SK-N-SH (cell line): ENCODE measurements around the gene TNFAIP8L2. TPM values are rescaled to one million over a fixed set of nuclear protein-coding genes. Genes with fewer than 3 reads are reported as not detected.
A peak's percentile ranks its signal among the peaks of the same experiment; 100 is the strongest.

Source experiments
- CTCF ChIA-PET: fragments of 300-600, 350-600 bp; formaldehyde crosslinking; extraction: SDS; loops from one replicate; lab custom pipeline; 2021; lab: Yijun Ruan, JAX
- POLR2A ChIA-PET: fragments of 350-600 bp; sonication (Branson Sonifier 250); formaldehyde crosslinking; extraction: SDS; loops from one replicate; lab custom pipeline; 2020; ENCODE audit warnings: antibody characterized with exemption, inconsistent platforms; lab: Yijun Ruan, JAX
- DNase-seq: peaks from one replicate; pipeline ENCODE4 v3.0.0; 2012
- H2AFZ ChIP-seq: fragments of 200-600 bp; sonication (generic); 2 replicates; pipeline ENCODE4 v1.8.1; 2016; ENCODE audit warnings: antibody characterized with exemption, mild to moderate bottlenecking, low read depth
- H3F3A ChIP-seq: fragments of 200-600 bp; sonication (generic); replicated peaks from 2 replicates; pipeline ENCODE3; 2016; ENCODE audit warnings: antibody characterized with exemption, mild to moderate bottlenecking; ENCODE audit not compliant: insufficient read depth
- H3K27ac ChIP-seq, 2 experiments: fragments of 200-500 bp in 1 of 2; fragments of 200-600 bp in 1 of 2; sonication (Bioruptor generic) in 1 of 2; sonication (generic), shearing (Covaris generic) in 1 of 2; 2 replicates each; pipeline versions ENCODE4 v1.5.1 to v1.6.1; 2014 to 2016; ENCODE audit warnings: low read depth in 2 of 2, inconsistent platforms in 1 of 2, low read length in 1 of 2, mild to moderate bottlenecking in 1 of 2, mixed read lengths in 1 of 2
- H3K27me3 ChIP-seq: fragments of 200-600 bp; sonication (generic), shearing (Covaris generic); 2 replicates; pipeline ENCODE4 v1.6.1; 2016; ENCODE audit warnings: mixed run types; ENCODE audit not compliant: insufficient read depth
- H3K36me3 ChIP-seq, 2 experiments: fragments of 200-500 bp in 1 of 2; fragments of 200-600 bp in 1 of 2; sonication (Bioruptor generic) in 1 of 2; sonication (generic) in 1 of 2; replicated peaks in 1 of 2; 2 replicates each; pipeline versions ENCODE3 to v1.5.1; 2014 to 2016; ENCODE audit warnings: low read length in 1 of 2, mild to moderate bottlenecking in 1 of 2; ENCODE audit not compliant: insufficient read depth in 2 of 2, control insufficient read depth in 1 of 2
- H3K4me1 ChIP-seq, 2 experiments: fragments of 200-500 bp in 1 of 2; fragments of 200-600 bp in 1 of 2; sonication (Bioruptor generic) in 1 of 2; sonication (generic), shearing (Covaris generic) in 1 of 2; 2 replicates each; pipeline versions ENCODE4 v1.5.1 to v1.6.1; 2014 to 2016; ENCODE audit warnings: low read depth in 1 of 2, low read length in 1 of 2, mixed run types in 1 of 2; ENCODE audit not compliant: insufficient read depth in 2 of 2, control insufficient read depth in 1 of 2
- H3K4me2 ChIP-seq: fragments of 200-600 bp; sonication (generic), shearing (Covaris generic); 2 replicates; pipeline ENCODE4 v1.6.1; 2017; ENCODE audit warnings: mixed run types
- H3K4me3 ChIP-seq, 2 experiments: fragments of 200-500 bp in 1 of 2; fragments of 200-600 bp in 1 of 2; sonication (Bioruptor generic) in 1 of 2; sonication (generic), shearing (Covaris generic) in 1 of 2; 2 replicates each; pipeline versions ENCODE4 v1.5.1 to v1.8.1; 2014 to 2016; ENCODE audit warnings: low read depth in 2 of 2, inconsistent platforms in 1 of 2, low read length in 1 of 2, mild to moderate bottlenecking in 1 of 2, mixed read lengths in 1 of 2, moderate library complexity in 1 of 2
- H3K79me2 ChIP-seq: fragments of 200-600 bp; sonication (generic); 2 replicates; pipeline ENCODE4 v1.8.1; 2017; ENCODE audit warnings: mild to moderate bottlenecking; ENCODE audit not compliant: insufficient read depth
- H3K9ac ChIP-seq: fragments of 200-600 bp; sonication (generic); 2 replicates; pipeline ENCODE4 v1.6.1; 2017; ENCODE audit warnings: mixed run types
- H3K9me2 ChIP-seq: fragments of 200-600 bp; sonication (generic); 2 replicates; pipeline ENCODE4 v1.6.1; 2017; ENCODE audit warnings: mixed run types
- H3K9me3 ChIP-seq: fragments of 200-600 bp; sonication (generic); 2 replicates; pipeline ENCODE4 v1.6.1; 2017; ENCODE audit warnings: mixed run types, mild to moderate bottlenecking, moderate library complexity
- H4K20me1 ChIP-seq: fragments of 200-600 bp; sonication (generic); 2 replicates; pipeline ENCODE4 v1.6.1; 2017; ENCODE audit warnings: mild to moderate bottlenecking, mixed run types; ENCODE audit not compliant: insufficient read depth
- CHD2 ChIP-seq: fragments of 150-350 bp; IDR thresholded peaks from 2 replicates; pipeline ENCODE4 v1.6.1; 2018; ENCODE audit warnings: low read length; ENCODE audit not compliant: partially characterized antibody
- CTCF ChIP-seq: fragments of 200-600 bp; sonication (generic); IDR thresholded peaks from 2 replicates; pipeline ENCODE4 v1.6.1; 2017; ENCODE audit warnings: antibody characterized with exemption, mild to moderate bottlenecking, moderate library complexity
- ELF1 ChIP-seq: IDR thresholded peaks from 2 replicates; pipeline ENCODE4 v1.4.0; 2012
- EP300 ChIP-seq, 2 experiments: IDR thresholded peaks; 2 replicates each; pipeline versions ENCODE4 v1.4.0 to v1.6.1; 2012; ENCODE audit warnings: borderline replicate concordance in 1 of 2, low read depth in 1 of 2, low read length in 1 of 2
- EZH2phosphoT487 ChIP-seq: fragments of 200-600 bp; sonication (generic); IDR thresholded peaks from 2 replicates; pipeline ENCODE4 v1.6.1; 2017; ENCODE audit warnings: low read depth, mixed run types, mild to moderate bottlenecking, antibody characterized with exemption, moderate library complexity, borderline replicate concordance
- FOSL2 ChIP-seq: IDR thresholded peaks from 2 replicates; pipeline ENCODE4 v1.4.0; 2012; ENCODE audit warnings: low read depth, mild to moderate bottlenecking, moderate library complexity, borderline replicate concordance
- FOXJ3 ChIP-seq: sonication (generic); formaldehyde crosslinking; IDR thresholded peaks from 2 replicates; pipeline ENCODE4 v1.5.1; 2020; ENCODE audit warnings: mild to moderate bottlenecking, missing genetic modification reagents
- FOXM1 ChIP-seq: IDR thresholded peaks from 2 replicates; pipeline ENCODE4 v1.4.0; 2012; ENCODE audit warnings: low read depth, mild to moderate bottlenecking
- GATA2 ChIP-seq: sonication (generic); formaldehyde crosslinking; IDR thresholded peaks from 2 replicates; pipeline ENCODE4 v1.5.0; 2020; ENCODE audit warnings: mild to moderate bottlenecking, missing genetic modification reagents
- JUND ChIP-seq: IDR thresholded peaks from 2 replicates; pipeline ENCODE4 v1.4.0; 2012
- MEF2A ChIP-seq: IDR thresholded peaks from 2 replicates; pipeline ENCODE4 v1.4.0; 2012; ENCODE audit warnings: low read depth, borderline replicate concordance
- MXI1 ChIP-seq: IDR thresholded peaks from 2 replicates; pipeline ENCODE4 v1.6.1; 2012; ENCODE audit warnings: mild to moderate bottlenecking, low read depth, low read length, improper control_type of control experiment
- NFIC ChIP-seq: IDR thresholded peaks from 2 replicates; pipeline ENCODE4 v1.4.0; 2012; ENCODE audit warnings: borderline replicate concordance
- POLR2AphosphoS5 ChIP-seq: IDR thresholded peaks from 2 replicates; pipeline ENCODE4 v1.6.1; 2012; ENCODE audit warnings: low read depth, low read length
- RAD21 ChIP-seq: IDR thresholded peaks from 2 replicates; pipeline ENCODE4 v1.6.1; 2012; ENCODE audit warnings: mild to moderate bottlenecking, low read length
- REST ChIP-seq: IDR thresholded peaks from 2 replicates; pipeline ENCODE4 v1.6.1; 2012; ENCODE audit warnings: mild to moderate bottlenecking, low read depth, low read length, moderate library complexity
- RFX5 ChIP-seq: IDR thresholded peaks from 2 replicates; pipeline ENCODE4 v1.6.1; 2012; ENCODE audit warnings: mild to moderate bottlenecking, improper control_type of control experiment, low read length
- RXRA ChIP-seq: IDR thresholded peaks from 2 replicates; pipeline ENCODE4 v1.4.0; 2012; ENCODE audit warnings: low read depth, mild to moderate bottlenecking, borderline replicate concordance
- SMC3 ChIP-seq: IDR thresholded peaks from 2 replicates; pipeline ENCODE4 v1.6.1; 2012; ENCODE audit warnings: low read depth, low read length, improper control_type of control experiment
- TAF1 ChIP-seq: IDR thresholded peaks from 2 replicates; pipeline ENCODE4 v1.6.1; 2012; ENCODE audit warnings: low read depth, mild to moderate bottlenecking, low read length, moderate library complexity, borderline replicate concordance
- TCF12 ChIP-seq: IDR thresholded peaks from 2 replicates; pipeline ENCODE4 v1.4.0; 2012
- USF1 ChIP-seq: IDR thresholded peaks from 2 replicates; pipeline ENCODE4 v1.4.0; 2012; ENCODE audit warnings: low read depth, borderline replicate concordance
- USF2 ChIP-seq: fragments of 150-350 bp; IDR thresholded peaks from 2 replicates; pipeline ENCODE4 v1.6.1; 2017; ENCODE audit warnings: antibody characterized with exemption, low read length, low read depth, borderline replicate concordance
- YY1 ChIP-seq: IDR thresholded peaks from 2 replicates; pipeline ENCODE4 v1.4.0; 2012; ENCODE audit warnings: low read depth, mild to moderate bottlenecking
- WGBS: methylation state at CpG from one replicate; pipeline ENCODE4 v1.1.6; 2017; ENCODE audit warnings: low lambda C conversion rate; 5-methylcytosine and 5-hydroxymethylcytosine counted together
- polyA plus RNA-seq, 3 experiments: library from polyadenylated mRNA; depleted of rRNA; stranded (reverse); fragments of >200 nt; gene quantifications; 2 replicates each; pipeline ENCODE4 v1.2.3, GENCODE V29; 2012

Gene TNFAIP8L2
- polyA plus RNA-seq, 1 of the 3 experiments (the other 2 are of a cell fraction) = not detected

- CTCF ChIA-PET = interaction anchor here (1.3 kb wide), 1 partner anchor 53 kb away, joined by 7 read pairs; no protein-coding TSS in a partner anchor
- peaks cover 10 to 15% of the 10 kb centered on the region in 2 experiments; a peak in 3 of 4 replicates for H3K4me1 ChIP-seq
- 3% methylated on average over 42 of the region's 60 CpGs for WGBS
- no peak for TF ChIP-seq FOXJ3 (CRISPR knock-in tag)
- no peak for TF ChIP-seq CTCF
- no peak for TF ChIP-seq SMC3
- no peak for TF ChIP-seq EZH2phosphoT487
- peak; percentile 77 for TF ChIP-seq TAF1
- peak; percentile 90 for TF ChIP-seq YY1
- no peak for TF ChIP-seq GATA2 (CRISPR knock-in tag)
- no peak for TF ChIP-seq RXRA
- TF ChIP-seq FOXM1 = no peak
- no peak for TF ChIP-seq NFIC
- TF ChIP-seq MEF2A = no peak
- peak in 1 of 2 experiments; percentile 6; a peak in 1 of 4 replicates for TF ChIP-seq EP300 (IDR thresholded peaks at IDR 0.05; ENCODE audit: borderline replicate concordance in 1 of 2, low read depth in 1 of 2, low read length in 1 of 2)
- TF ChIP-seq RAD21 = no peak
- no peak for TF ChIP-seq CHD2
- peak; percentile 28 for TF ChIP-seq REST
- TF ChIP-seq JUND = no peak
- TF ChIP-seq MXI1 = peak; percentile 76
- TF ChIP-seq ELF1 = no peak; the same call in 1 of the 2 replicates
- TF ChIP-seq POLR2AphosphoS5 = peak; percentile 93
- no peak for TF ChIP-seq TCF12
- peak; percentile 98 for TF ChIP-seq USF1
- TF ChIP-seq USF2 = peak; percentile 93
- no peak for TF ChIP-seq FOSL2
- peak; percentile 74 for TF ChIP-seq RFX5
These were observed 42.0 kb downstream of the TNFAIP8L2 start, which contains the start of gene PIP5K1A for GRCh38 chr1:151198254-151199127. Gene PIP5K1A, plus strand, starts transcription at chr1:151198552. Its CDS starts 445 bp downstream, at chr1:151198997.

More at GRCh38 chr1:151198254-151199127, 42.0 kb downstream of the TNFAIP8L2 start, which contains the start of gene PIP5K1A:
- peaks cover 4 to 25% of the 10 kb centered on the region in 2 experiments for H3K36me3 ChIP-seq
- DNase-seq = peak; percentile 95
- peaks cover 51% of the 10 kb centered on the region for H3K79me2 ChIP-seq
- peak within 1 kb of the TSS; percentile 81 to 94 for H3K4me3 ChIP-seq
- peak within 1 kb of the TSS; percentile 37 for H2AFZ ChIP-seq
- peaks cover 40% of the 10 kb centered on the region for H4K20me1 ChIP-seq
- peaks cover 46% of the 10 kb centered on the region for H3F3A ChIP-seq
- H3K9me2 ChIP-seq = no peaks in the 10 kb centered on the region
- H3K9ac ChIP-seq = peak within 1 kb of the TSS; percentile 96
- POLR2A ChIA-PET = interaction anchor here (1.4 kb wide), 1 partner anchor 9 kb away, joined by 5 read pairs; the partner anchor contains the start of gene VPS72
- peak within 1 kb of the TSS; percentile 86 to 90 for H3K27ac ChIP-seq
- H3K27me3 ChIP-seq = no peaks in the 10 kb centered on the region
- peak within 1 kb of the TSS; percentile 95 for H3K4me2 ChIP-seq
- H3K9me3 ChIP-seq = no peaks in the 10 kb centered on the region
